HEK293 (cell line): Measurements from ENCODE around the gene PHYHD1.

ENCODE experiments used
- CTCF ChIA-PET: fragments of 350-600 bp; formaldehyde crosslinking; extraction: SDS; loops from one replicate; lab custom pipeline; 2021; ENCODE audit warnings: antibody characterized with exemption; lab: Yijun Ruan, JAX
- POLR2A ChIA-PET: fragments of 300-600 bp; formaldehyde crosslinking; extraction: SDS; loops from one replicate; lab custom pipeline; 2020; ENCODE audit warnings: antibody characterized with exemption, inconsistent platforms; lab: Yijun Ruan, JAX
- H3K27ac ChIP-seq: fragments of 200-500 bp; sonication (Bioruptor generic); 2 replicates; pipeline ENCODE4 v1.5.1; 2014; ENCODE audit warnings: low read depth, low read length, control low read depth, inconsistent platforms; ENCODE audit errors: extremely low read depth
- H3K36me3 ChIP-seq, 2 experiments: fragments of 200-500 bp in 1 of 2; sonication (Bioruptor generic) in 1 of 2; 1 replicate in 1 of 2; 2 replicates in 1 of 2; pipeline ENCODE4 v1.5.1; 2014 to 2017; ENCODE audit warnings: inconsistent platforms in 2 of 2, low read length in 2 of 2; ENCODE audit not compliant: control insufficient read depth in 2 of 2, insufficient read depth in 1 of 2
- H3K4me1 ChIP-seq: fragments of 200-500 bp; sonication (Bioruptor generic); 2 replicates; pipeline ENCODE4 v1.5.1; 2014; ENCODE audit warnings: mild to moderate bottlenecking, low read length, inconsistent platforms; ENCODE audit not compliant: control insufficient read depth, insufficient read depth
- H3K4me3 ChIP-seq: 2 replicates; pipeline ENCODE4 v1.5.1; 2011; ENCODE audit warnings: low read depth, mild to moderate bottlenecking, control low read depth, low read length, moderate library complexity
- H3K9me3 ChIP-seq: fragments of 200-500 bp; sonication (Bioruptor generic); 2 replicates; pipeline ENCODE4 v1.5.1; 2014; ENCODE audit warnings: low read depth, low read length, inconsistent platforms; ENCODE audit not compliant: control insufficient read depth, insufficient read depth
- ATF2 ChIP-seq: fragments of 450-650 bp; formaldehyde crosslinking; IDR thresholded peaks from 2 replicates; pipeline ENCODE4 v1.5.1; 2016; ENCODE audit warnings: missing biosample characterization, missing genetic modification characterization, low read depth
- PRDM2 ChIP-seq: fragments of 450-650 bp; formaldehyde crosslinking; IDR thresholded peaks from 2 replicates; pipeline ENCODE4 v1.5.1; 2016; ENCODE audit warnings: missing biosample characterization, missing genetic modification characterization, borderline replicate concordance
- TCF7L2 ChIP-seq: IDR thresholded peaks from 2 replicates; pipeline ENCODE4 v1.6.1; 2011; ENCODE audit warnings: low read depth, mild to moderate bottlenecking, inconsistent platforms, low read length, moderate library complexity, borderline replicate concordance
- YY2 ChIP-seq: fragments of 450-650 bp; formaldehyde crosslinking; IDR thresholded peaks from 2 replicates; pipeline ENCODE4 v1.5.1; 2016; ENCODE audit warnings: missing biosample characterization, missing genetic modification characterization
- ZBTB6 ChIP-seq: fragments of 450-650 bp; formaldehyde crosslinking; IDR thresholded peaks from 2 replicates; pipeline ENCODE4 v1.5.1; 2017; ENCODE audit warnings: missing biosample characterization, missing genetic modification characterization
- ZBTB8A ChIP-seq: fragments of 450-650 bp; formaldehyde crosslinking; IDR thresholded peaks from 2 replicates; pipeline ENCODE4 v1.5.1; 2016; ENCODE audit warnings: missing biosample characterization, missing genetic modification characterization
- ZFP37 ChIP-seq: fragments of 450-650 bp; formaldehyde crosslinking; IDR thresholded peaks from 2 replicates; pipeline ENCODE4 v1.5.1; 2016; ENCODE audit warnings: missing biosample characterization, missing genetic modification characterization
- ZNF140 ChIP-seq: fragments of 450-650 bp; formaldehyde crosslinking; IDR thresholded peaks from 2 replicates; pipeline ENCODE4 v1.5.1; 2016; ENCODE audit warnings: missing biosample characterization, missing genetic modification characterization
- ZNF146 ChIP-seq: fragments of 450-650 bp; formaldehyde crosslinking; IDR thresholded peaks from 2 replicates; pipeline ENCODE4 v1.5.1; 2016; ENCODE audit warnings: missing biosample characterization, missing genetic modification characterization
- ZNF280C ChIP-seq: fragments of 450-650 bp; formaldehyde crosslinking; IDR thresholded peaks from 2 replicates; pipeline ENCODE4 v1.5.1; 2016; ENCODE audit warnings: missing biosample characterization, missing genetic modification characterization
- ZNF280D ChIP-seq: fragments of 450-650 bp; formaldehyde crosslinking; IDR thresholded peaks from 2 replicates; pipeline ENCODE4 v1.5.1; 2016; ENCODE audit warnings: missing biosample characterization, missing genetic modification characterization
- ZNF292 ChIP-seq: fragments of 450-650 bp; formaldehyde crosslinking; IDR thresholded peaks from 2 replicates; pipeline ENCODE4 v1.5.1; 2016; ENCODE audit warnings: low read depth, missing biosample characterization, missing genetic modification characterization, borderline replicate concordance
- ZNF488 ChIP-seq: fragments of 450-650 bp; formaldehyde crosslinking; IDR thresholded peaks from 2 replicates; pipeline ENCODE4 v1.5.1; 2016; ENCODE audit warnings: missing biosample characterization, missing genetic modification characterization
- ZNF558 ChIP-seq: fragments of 450-650 bp; formaldehyde crosslinking; IDR thresholded peaks from 2 replicates; pipeline ENCODE4 v1.5.1; 2016; ENCODE audit warnings: missing biosample characterization, missing genetic modification characterization
- ZNF629 ChIP-seq: fragments of 450-650 bp; formaldehyde crosslinking; IDR thresholded peaks from 2 replicates; pipeline ENCODE4 v1.5.1; 2017; ENCODE audit warnings: missing biosample characterization, missing genetic modification characterization
- ZNF670 ChIP-seq: fragments of 450-650 bp; formaldehyde crosslinking; IDR thresholded peaks from 2 replicates; pipeline ENCODE4 v1.5.1; 2016; ENCODE audit warnings: missing biosample characterization, missing genetic modification characterization, low read depth
- ZNF776 ChIP-seq: fragments of 450-650 bp; formaldehyde crosslinking; IDR thresholded peaks from 2 replicates; pipeline ENCODE4 v1.5.0; 2017; ENCODE audit warnings: missing biosample characterization, missing genetic modification characterization, borderline replicate concordance
- ZSCAN16 ChIP-seq: fragments of 450-650 bp; formaldehyde crosslinking; IDR thresholded peaks from 2 replicates; pipeline ENCODE4 v1.5.1; 2016; ENCODE audit warnings: missing biosample characterization, missing genetic modification characterization
- ZSCAN18 ChIP-seq: fragments of 450-650 bp; formaldehyde crosslinking; IDR thresholded peaks from 2 replicates; pipeline ENCODE4 v1.5.1; 2016; ENCODE audit warnings: missing biosample characterization, missing genetic modification characterization

Gene PHYHD1

GRCh38 chr9:128903871-128904620, 16.7 kb upstream of the PHYHD1 start (continued):
- TF ChIP-seq ZNF488: no peak
- TF ChIP-seq YY2 (tag by site-specific recombination): no peak
- TF ChIP-seq ZFP37: no peak
- TF ChIP-seq ZSCAN16 (tag by site-specific recombination): no peak
- TF ChIP-seq ZNF280D: no peak
- TF ChIP-seq ZNF776 (tag by site-specific recombination): no peak
- TF ChIP-seq ATF2: no peak
- TF ChIP-seq ZNF292 (tag by site-specific recombination): no peak

GRCh38 chr9:128905964-128906363, 14.8 kb upstream of the PHYHD1 start:
- Histone ChIP-seq H3K27ac (no peak overlapping the region), H3K4me3 (no peak overlapping the region), H3K4me1 (no peaks in the 10 kb centered on the region), H3K36me3 (peaks cover 0 to 45% of the 10 kb centered on the region in 2 experiments; a peak in 1 of 3 replicates), H3K9me3 (no peaks in the 10 kb centered on the region)
- ChIA-PET CTCF (interaction anchor here (0.6 to 1.1 kb wide), 2 partner anchors 11 to 127 kb away, joined by 3 read pairs; no protein-coding TSS in a partner anchor), POLR2A (interaction anchor here (0.6 kb wide), 1 partner anchor 37 kb away, joined by 4 read pairs; no protein-coding TSS in a partner anchor)
- TF ChIP-seq ZSCAN18 (tag by site-specific recombination) (no peak), ZBTB8A (tag by site-specific recombination) (no peak), ZNF670 (no peak), ZNF558 (tag by site-specific recombination) (no peak), TCF7L2 (no peak), ZNF629 (tag by site-specific recombination) (no peak), ZNF146 (no peak), ZBTB6 (no peak), PRDM2 (tag by site-specific recombination) (no peak), ZNF140 (tag by site-specific recombination) (no peak), ZNF280C (tag by site-specific recombination) (no peak)
